NCI-H2107 (cell line): Measurements from ENCODE around the gene DLGAP1.

Experiments
- DNase-seq: peaks from one replicate; lab custom pipeline; 2025; lab: John Stamatoyannopoulos, UW

The DLGAP1 gene

DNA sequence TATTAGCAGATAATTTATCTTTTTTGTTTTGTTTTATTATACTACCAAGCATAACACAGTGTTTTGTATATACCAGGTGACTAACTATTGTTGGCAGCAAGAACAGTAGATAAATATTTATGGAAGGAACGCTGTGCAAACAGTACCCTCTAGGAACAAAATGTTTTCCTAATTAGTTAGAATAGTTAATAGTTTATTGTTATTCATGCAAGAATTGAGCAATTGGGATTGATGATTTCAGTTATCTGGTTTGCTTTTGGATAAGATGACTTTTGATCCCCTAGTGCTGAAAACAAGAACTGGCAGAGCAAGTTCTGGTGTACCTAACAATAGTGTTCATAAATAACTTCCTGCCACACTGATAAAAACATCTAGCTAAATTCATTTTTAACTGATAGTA is 681.8 kb downstream of the DLGAP1 start:
- no peak for DNase-seq

DNA sequence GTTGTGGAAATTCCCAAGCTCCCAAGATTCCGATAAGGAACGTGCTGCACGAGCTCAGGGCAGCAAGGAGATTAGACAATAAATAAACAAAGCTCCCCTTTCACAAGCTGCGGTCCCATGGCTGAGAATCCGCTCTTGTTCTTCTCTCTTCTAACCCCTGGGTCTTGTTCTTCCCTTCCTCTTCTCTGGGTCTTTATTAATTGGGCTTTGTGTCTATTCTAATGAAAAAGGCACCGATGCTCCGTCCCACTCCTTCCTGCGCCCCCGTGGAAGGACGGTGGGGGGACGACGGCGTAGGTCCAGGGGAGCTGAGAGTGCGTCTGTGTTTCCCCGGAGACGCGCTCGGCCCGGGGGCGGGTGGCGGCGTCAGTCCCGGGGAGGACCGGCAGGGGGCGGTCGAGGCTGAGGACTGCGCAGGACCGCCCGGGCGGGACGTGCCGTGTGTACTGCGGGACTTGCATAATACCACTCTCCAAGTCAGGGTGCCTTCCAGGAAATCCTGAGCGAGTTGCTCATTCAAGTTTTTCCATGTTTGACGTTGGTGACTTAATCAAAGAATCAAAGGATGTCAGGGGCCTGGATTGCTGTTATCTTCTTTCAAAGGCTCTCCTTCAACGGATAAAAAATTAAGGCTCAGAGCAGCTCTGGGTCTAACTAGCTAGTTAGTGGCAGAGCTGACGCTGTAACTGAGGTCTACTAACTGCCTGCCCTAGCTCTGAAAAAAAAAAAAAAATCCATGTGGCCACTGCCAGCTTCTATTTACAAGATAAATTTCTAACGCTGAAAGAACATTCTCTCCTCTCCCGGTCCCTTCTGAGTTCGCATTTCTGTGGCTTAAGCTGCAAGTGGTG is 683.8 kb downstream of the DLGAP1 start:
- DNase-seq, result peak; percentile 80

DNA sequence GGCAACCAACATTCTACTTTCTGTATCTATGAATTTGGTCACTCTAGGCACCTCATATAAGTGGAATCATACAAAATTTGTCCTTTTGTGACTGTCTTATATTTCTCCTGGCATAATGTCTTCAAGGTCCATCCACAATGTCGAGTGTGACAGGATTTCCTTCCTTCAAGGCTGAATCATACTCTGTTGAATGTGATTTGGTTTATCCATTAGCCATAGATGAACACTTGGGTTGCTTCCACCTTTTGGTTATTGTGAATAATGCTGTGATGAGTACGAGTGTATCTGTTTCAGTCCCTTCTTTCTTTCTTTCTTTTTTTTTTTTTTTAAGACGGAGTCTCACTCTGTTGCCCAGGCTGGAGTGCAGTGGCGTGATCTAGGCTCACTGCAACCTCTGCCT is 693.8 kb downstream of the DLGAP1 start:
- DNase-seq, result no peak

DNA sequence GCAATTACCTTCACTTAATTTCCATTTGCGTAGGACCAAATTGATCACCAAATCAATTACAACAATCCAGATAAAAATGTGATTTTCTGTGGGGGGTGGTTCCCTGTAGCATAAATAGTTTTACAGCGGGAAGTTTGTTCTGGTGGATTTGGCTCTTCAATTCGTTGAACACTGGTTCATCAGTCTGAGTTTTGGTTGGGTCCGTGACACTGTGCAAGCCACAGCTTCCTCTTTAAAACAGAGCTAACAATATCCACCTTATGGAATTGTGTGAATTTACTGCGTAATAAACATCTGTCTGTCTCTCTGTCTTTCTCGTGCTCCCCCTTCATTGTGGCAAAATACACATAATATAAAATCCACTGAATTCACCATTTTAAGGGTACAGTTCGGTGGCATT is 694.4 kb downstream of the DLGAP1 start:
- no peak for DNase-seq

DNA sequence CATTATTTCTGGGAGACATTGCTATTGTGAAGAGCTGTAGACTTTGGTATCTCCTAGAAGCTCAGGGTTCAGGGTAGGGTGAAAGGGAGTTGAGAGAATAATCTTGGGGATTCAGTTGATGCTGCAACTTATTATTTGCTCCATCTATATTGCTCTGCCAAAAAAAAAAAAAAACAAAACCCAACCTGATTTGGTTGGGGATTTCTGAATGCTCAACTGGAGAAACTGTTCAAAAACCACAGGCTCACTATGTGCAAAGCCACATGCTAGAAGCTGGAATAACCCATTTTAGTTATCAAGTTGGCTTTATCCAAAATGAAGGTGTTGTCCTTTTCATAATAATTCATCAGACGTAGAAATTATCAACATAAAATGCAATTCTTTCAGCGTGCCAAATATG is 696.0 kb downstream of the DLGAP1 start:
- no peak for DNase-seq

DNA sequence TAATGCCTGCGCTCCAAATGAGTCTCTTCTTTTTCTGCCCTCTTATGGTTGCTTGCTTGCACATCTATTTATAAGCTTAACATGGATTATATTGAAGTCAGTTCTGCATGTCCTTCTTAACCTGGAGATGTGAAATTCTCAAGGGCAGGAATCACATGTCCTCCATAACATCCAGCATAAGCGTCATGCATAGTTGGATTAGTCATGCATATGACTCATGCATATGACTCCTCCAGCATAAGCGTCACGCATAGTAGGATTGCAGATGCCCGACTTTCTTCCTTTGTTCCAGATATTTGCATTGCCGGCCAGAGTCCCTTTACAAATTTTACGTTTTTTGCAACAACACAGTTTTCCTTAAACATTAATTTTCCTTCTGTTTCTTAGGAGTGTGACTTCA is 696.6 kb downstream of the DLGAP1 start:
- no peak for DNase-seq

DNA sequence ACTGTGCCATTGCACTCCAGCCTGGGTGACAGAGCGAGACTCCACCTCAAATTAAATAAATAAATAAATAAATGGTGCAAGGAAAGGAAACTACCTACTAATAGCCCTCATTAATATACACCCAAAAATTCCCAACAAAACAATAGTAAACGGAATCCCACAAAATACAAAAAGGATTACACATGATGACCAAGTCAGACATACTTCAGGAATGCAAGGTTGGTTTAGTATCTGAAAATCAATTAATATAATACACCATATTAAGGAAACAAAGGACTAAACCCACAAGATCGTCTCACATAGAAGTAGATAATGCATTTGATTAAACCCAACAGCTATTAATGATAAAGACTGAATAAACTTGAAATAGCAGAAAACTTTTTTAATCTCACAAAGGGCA is 697.7 kb downstream of the DLGAP1 start:
- no peak for DNase-seq

DNA sequence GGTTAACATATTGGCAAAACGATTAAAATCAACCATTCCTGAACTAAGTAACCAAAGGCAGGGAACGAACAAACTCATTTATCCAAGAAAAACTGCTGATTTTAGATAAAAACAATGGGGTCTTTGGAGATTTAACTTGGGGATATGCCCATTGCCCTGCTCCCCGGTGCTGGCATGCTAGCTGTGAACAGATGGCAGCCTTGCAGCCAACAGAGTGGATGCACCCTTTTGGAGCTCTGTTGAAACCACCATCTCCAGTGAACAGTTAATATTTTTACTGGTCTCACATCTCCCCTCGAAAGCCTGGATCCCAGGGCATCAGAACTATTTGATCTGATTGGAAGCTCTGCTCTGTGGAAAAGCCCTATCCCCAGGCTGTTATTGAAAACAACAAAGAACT is 702.0 kb downstream of the DLGAP1 start:
- DNase-seq, result no peak

DNA sequence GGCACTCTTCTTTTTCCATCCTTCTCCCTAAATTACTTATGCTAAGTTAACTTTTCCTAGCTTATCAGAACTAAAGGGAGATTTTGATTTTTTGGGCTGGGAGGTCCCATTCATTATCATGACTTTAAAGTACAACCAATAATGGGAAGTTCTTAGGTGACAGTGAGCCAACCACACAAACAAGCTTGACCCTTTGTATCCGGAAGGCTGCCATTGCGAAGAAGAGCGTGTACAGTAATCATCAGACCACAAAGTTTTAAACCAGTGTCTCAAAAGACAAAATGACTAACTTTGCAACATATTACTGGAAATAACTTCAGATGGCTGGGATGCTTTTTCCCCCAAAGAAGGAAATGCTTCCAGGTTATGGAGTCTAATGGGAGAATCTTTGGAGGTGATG is 707.0 kb downstream of the DLGAP1 start:
- no peak for DNase-seq

DNA sequence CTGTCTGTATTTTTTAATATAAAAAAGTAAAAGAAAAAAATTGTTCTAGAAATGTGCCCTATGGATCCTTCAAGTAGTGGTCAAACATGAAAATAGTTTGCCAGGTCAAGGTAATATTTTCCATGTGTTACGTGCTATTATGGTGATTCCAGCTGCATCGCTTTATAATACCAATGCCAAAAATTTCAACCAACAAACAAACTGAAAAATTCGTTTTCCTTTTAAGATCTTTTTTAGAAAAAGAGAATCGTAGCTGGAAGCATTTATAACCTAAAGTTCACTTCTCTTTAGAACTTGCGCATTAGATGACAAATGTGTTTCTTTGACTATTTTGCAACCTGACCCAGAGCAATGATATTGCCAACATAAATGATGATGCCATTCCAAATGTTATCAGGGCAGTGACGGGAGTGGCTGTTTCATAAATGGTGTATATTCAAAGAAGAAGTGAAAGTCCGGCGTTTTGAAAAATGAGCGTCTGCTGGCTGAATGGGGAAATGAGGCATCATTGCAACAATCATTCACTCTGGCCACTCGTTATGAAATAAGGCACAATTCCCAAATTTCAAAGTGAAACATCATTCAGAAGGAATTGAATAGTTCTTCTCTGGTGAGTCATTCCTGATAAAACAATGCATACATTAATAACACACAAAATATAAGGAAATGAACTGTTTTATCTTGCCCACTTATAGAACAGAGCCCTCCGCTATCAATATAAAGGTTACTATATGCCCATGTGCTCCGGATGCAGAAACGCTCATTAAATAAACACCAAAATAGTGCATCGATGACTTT is 707.7 kb downstream of the DLGAP1 start:
- no peak for DNase-seq

DNA sequence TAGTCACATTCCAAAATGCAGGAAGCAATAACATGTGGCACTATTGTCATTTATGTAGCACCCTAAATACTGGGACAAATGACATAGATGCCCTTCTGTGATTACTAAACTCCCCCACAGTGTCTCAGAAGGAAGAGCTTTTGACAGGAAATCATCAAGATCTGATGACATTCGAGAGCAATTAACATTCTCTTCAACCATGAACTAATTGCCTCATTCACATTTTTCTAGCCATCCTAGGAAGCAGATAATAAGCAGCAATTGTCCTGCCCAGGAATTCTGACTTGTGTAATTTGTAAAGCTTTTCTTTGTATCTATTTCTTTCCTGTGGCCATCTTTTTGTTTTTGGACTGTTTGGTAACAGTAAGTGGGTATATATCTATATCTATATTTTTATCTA is 712.6 kb downstream of the DLGAP1 start:
- no peak for DNase-seq

DNA sequence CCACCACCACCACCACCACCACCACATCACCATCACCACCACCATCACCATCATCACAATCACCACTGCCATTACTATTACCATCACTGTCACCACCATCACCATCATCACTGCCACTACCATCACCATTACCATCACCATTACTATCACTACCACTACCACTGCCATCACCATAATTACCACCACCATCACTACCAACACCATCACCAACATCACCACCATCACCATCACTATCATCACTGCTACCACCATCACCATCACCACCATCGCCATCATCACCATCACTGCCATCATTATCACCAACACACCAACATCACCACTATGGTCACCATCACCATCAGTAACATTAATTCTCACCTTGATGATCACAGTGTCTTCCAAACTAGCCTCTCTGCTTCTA is 713.8 kb downstream of the DLGAP1 start:
- no peak for DNase-seq

DNA sequence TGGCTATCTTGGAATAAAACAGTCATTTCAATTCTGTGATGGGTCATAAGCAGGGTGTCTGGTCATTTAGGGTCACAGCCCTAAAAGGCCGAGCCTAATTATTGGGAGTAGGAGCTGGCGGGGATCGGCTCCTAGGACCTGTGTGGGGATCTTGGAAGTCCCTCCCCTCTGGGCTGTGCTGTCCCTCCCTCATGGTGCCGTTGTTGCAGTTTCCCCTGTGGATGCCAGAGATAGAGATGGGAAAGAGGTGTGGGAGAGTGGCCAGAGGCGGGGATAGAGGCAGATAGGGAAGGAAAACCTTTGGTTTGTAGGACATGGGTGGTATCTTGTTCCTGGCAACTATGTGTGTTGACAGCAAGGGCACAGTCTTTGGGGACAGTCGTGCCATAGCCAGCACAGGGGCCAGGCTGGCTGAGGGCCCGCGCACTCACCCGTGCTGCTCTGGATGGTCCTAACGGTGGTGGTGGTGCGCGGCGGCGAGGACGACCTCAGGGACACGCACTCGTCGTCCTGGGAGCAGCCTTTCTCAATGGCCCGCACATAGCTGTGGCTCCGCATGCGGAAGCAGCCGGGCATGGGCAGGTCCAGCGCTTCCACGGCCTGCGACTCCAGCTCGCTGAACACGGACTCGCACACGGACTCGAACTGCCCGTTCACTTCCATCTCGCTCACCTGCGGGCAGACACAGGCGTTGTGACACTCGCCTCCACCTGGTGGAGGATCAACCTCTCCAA is 726.2 kb downstream of the DLGAP1 start:
- DNase-seq, result no peak

DNA sequence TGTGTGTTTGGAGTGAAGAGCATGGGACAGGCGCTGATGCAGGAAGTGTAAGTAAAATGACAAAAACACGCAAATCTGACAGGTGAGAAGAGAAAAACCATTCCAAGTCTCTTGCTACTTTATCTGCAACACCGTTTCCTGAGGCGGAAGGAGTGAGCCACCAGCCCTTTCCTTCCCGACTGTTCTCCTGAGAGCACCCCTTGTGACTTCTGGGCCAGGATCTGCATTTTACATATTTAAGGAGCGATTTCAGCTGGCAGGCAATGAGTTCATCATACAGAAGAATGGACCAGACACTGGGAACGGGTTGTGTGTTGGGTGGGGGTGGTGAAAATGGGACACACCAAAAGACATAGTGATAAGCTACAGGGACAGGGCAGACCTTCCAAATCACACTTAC is 727.8 kb downstream of the DLGAP1 start:
- DNase-seq, result no peak

DNA sequence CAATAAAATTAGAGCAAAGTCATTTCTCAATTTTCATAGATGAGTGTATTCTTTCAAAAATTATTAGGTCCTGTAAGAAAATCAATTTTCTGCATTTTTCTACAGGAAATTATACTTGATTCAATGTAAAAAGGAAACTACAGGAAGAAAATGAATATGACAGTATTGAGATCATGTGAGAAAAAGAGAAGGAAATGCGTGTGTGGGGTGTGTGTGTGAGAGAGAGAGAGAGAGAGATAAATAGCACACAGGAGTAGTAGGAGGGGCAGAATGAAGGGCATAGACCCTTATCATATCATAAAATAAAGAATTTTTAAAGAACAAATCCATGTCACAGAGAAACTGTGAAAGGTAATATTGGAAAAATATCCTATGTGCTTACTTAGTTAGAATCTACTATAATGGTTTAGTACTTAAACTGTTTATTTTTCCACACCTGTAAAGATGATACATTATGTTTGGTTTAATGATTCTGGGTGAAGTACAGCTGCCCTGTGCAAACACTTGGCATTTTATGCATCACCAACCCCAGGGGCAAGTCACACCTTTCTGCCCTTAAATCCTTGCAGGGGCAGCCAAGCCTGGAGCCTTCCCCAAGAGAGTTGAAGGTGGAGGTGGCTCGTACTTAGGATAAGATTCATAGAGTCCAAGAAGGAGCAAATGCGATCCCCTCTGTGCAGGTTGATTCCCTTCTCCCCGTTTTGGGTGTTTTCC is 728.7 kb downstream of the DLGAP1 start:
- no peak for DNase-seq

DNA sequence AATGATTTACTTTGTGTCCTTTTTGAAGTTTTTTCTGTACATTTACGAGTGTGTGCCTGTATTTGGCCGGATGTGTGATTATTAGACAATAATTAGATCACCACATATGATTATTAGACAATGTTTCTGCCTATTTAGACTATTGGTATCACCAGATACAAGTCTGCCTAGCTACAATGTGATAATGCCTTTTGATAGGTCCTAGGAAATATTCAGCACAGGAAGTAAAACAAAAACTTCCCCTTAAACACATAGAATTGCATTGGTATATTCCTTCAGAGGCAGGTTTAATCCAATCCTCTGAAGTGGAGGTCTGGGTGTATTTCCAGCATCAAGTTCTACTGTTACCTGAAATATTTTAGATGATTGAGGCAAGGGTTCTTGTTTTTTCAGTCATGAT is 730.0 kb downstream of the DLGAP1 start:
- no peak for DNase-seq

DNA sequence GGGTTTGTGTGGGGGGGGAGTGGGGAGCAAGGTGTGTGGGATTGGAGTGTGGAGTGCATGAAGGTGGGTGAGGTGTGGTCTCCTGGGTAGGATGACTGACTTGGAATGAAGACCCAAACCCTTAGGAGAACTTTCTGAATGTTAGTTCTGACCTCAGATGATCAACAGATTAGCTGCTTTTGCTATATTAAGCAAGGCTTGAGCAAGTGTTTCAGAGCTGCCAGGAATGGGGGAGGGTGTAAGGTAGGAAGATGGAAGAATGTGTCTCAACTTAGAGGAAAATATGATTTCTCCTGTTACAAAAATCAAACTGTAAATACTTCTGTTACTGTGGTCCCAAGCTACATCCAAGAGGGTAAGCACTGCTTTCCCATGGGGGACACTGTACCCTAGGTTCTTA is 731.6 kb downstream of the DLGAP1 start:
- DNase-seq, result no peak

DNA sequence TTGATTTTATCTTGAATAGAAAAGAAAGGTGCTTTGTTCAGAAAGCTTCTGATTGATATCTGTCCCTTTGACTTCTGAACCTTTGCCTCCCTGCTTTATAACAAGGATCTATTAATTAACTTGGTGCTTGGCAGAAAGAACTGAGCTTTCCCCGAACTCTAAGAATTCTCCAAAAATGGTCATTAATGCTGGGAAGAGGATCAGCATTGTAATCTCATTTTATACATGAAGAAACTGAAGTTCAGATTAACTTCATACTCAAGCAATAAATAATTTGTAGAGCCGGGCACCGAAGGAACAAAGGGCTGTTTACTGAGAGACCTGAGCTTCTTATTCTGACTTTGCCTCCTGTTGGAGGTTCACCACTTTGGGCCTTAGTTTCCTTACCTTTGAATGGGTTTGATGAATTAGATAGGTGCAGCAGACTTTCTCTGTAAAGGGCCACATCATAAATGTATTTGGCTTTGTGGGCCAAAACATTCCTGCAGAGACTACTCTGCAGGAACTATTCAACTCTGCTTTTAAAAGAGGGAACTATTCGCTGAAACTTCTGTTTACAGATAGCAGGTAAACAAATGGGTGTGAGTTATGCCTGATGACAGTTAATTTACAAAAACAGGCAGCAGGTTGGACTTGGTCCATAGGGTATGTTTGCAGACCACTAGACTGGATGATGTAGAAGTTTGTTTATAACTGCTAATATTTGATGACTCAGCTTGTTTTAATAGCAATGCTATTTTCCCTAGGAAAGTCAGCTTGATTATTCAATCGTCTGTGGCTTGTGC is 732.3 kb downstream of the DLGAP1 start:
- no peak for DNase-seq

DNA sequence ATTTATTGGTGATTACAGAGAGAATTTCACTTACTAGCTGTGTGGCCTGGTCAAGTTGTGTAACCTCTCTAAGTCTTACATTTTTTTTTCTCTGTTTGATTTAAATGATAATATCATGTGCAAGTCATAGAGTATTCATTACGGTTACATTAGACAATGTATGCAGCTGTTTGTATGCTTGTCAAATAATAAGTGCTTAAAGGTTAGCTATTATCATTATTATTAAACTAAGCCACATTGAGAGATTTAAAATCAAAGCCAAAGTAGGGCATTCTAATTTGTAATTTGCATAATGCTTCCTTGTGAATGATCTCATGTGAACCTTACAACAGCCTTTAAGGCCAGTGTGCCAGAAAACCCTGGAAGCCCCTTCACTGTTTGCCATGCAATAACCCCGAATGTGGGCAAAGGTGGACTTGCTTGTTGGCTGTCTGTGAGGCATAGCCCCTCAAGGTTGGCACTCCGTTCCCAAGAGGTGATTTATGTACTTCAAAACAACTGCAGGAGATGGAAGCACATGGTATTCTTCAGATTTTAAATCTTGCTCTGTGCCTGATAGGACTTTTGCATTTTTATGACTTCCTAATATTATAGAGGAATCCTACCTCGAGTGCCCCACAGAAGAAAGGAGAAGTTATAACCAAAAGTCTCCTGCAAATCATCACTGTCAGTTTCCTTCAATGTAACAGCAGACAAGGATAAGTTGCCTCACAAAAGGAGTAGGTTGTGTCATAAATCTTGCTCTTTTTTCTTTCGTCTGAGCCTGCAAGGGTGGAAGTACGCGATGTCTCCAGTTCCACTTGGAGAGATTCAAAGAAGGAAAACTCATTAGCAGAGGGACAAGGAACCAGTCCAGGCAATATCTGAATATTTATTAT is 733.1 kb downstream of the DLGAP1 start:
- no peak for DNase-seq

DNA sequence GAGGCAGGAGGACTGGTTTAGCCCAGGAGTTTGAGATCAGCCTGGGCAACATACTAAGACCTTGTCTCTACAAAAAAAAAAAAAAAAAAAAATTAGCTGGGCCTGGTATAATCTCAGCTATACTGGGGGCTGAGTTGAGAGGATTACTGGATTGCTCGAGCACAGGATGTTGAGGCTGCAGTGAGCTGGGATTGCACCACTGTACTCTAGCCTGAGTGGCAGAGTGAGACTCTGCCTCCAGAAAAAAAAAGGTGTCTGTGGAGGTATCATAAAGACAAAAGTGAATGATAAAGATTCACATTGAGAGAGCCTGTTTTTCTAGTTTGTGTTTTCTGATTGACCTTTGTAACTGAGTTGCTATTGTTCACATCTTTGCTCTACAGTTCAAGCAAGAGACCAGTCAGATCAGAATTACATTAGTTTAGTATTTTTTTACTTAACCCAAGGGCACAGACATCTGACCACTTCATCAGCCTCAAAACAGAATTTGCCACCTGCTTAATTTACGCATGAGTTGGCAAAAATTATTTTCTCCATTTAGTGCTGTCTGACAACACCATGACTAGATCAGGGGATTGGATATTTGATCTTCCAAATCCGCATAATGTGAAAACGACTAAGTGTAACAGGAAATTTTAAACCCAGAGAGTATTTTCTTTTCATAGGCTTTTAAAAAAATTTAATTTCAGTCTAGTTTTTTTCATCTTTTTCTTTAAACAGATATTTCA is 734.1 kb downstream of the DLGAP1 start:
- DNase-seq, result no peak
